ENCODE results near the gene ACSS1.
A peak's percentile ranks its signal among the peaks of the same experiment; 100 is the strongest.

Gene ACSS1

GRCh38 chr20:24993337-24994185 is 64.4 kb downstream of the ACSS1 start:
- Histone ChIP-seq H3K4me3 (ENCODE audit: severe bottlenecking) (peak overlapping the region; percentile 84), H3K9me3 (ENCODE audit: severe bottlenecking) (no peaks in the 10 kb centered on the region), H3K27ac (ENCODE audit: poor library complexity, severe bottlenecking) (peak overlapping the region; percentile 41), H3K4me1 (ENCODE audit: insufficient read depth, poor library complexity, severe bottlenecking) (peaks cover 8% of the 10 kb centered on the region), H3K36me3 (ENCODE audit: low read depth) (peaks cover 3% of the 10 kb centered on the region; the same call in 1 of the 2 replicates), H3K27me3 (ENCODE audit: insufficient read depth, poor library complexity, severe bottlenecking) (no peaks in the 10 kb centered on the region)
- no peak for DNase-seq (ENCODE audit: low spot score)
- TF ChIP-seq CTCF (IDR thresholded peaks at IDR 0.05; ENCODE audit: poor library complexity, severe bottlenecking): peak; percentile 61
- no peak for ATAC-seq (ENCODE audit: low read depth)

- Histone ChIP-seq H3K4me3 (ENCODE audit: severe bottlenecking) (peak within 1 kb of the TSS; percentile 84), H3K9me3 (ENCODE audit: severe bottlenecking) (no peaks in the 10 kb centered on the region), H3K27ac (ENCODE audit: poor library complexity, severe bottlenecking) (peak within 1 kb of the TSS; percentile 41), H3K4me1 (ENCODE audit: insufficient read depth, poor library complexity, severe bottlenecking) (peaks cover 8% of the 10 kb centered on the region), H3K27me3 (ENCODE audit: insufficient read depth, poor library complexity, severe bottlenecking) (no peaks in the 10 kb centered on the region), H3K36me3 (ENCODE audit: low read depth) (peaks cover 3% of the 10 kb centered on the region; the same call in 1 of the 2 replicates)
- ATAC-seq (ENCODE audit: low read depth) (peak; percentile 93), DNase-seq (ENCODE audit: low spot score) (peak; percentile 91)
- TF ChIP-seq CTCF (IDR thresholded peaks at IDR 0.05; ENCODE audit: poor library complexity, severe bottlenecking): no peak
Observed at GRCh38 chr20:24992487-24993205, 65.3 kb downstream of the ACSS1 start, which contains the start of gene APMAP. Gene APMAP, minus strand, starts transcription at chr20:24992751. Its CDS starts 63 bp downstream, at chr20:24992688.

- no peaks in the 10 kb centered on the region for H3K27me3 ChIP-seq (ENCODE audit: insufficient read depth, poor library complexity, severe bottlenecking)
- DNase-seq (ENCODE audit: low spot score) (no peak), ATAC-seq (ENCODE audit: low read depth) (peak; percentile 53)
- H3K27ac ChIP-seq (ENCODE audit: poor library complexity, severe bottlenecking): peak overlapping the region; percentile 41
- no peak for TF ChIP-seq CTCF (IDR thresholded peaks at IDR 0.05; ENCODE audit: poor library complexity, severe bottlenecking)
- H3K9me3 ChIP-seq (ENCODE audit: severe bottlenecking): no peaks in the 10 kb centered on the region
- H3K4me1 ChIP-seq (ENCODE audit: insufficient read depth, poor library complexity, severe bottlenecking): peaks cover 8% of the 10 kb centered on the region
- H3K4me3 ChIP-seq (ENCODE audit: severe bottlenecking): peak overlapping the region; percentile 84
- H3K36me3 ChIP-seq (ENCODE audit: low read depth): peaks cover 3% of the 10 kb centered on the region; the same call in 1 of the 2 replicates
Observed at GRCh38 chr20:24991897-24992486, 65.9 kb downstream of the ACSS1 start.

- peaks cover 3% of the 10 kb centered on the region; the same call in 1 of the 2 replicates for H3K36me3 ChIP-seq (ENCODE audit: low read depth)
- TF ChIP-seq CTCF (IDR thresholded peaks at IDR 0.05; ENCODE audit: poor library complexity, severe bottlenecking): no peak
- ATAC-seq (ENCODE audit: low read depth): no peak
- no peak overlapping the region for H3K27ac ChIP-seq (ENCODE audit: poor library complexity, severe bottlenecking)
- DNase-seq (ENCODE audit: low spot score): no peak
- no peaks in the 10 kb centered on the region for H3K9me3 ChIP-seq (ENCODE audit: severe bottlenecking)
- peaks cover 8% of the 10 kb centered on the region for H3K4me1 ChIP-seq (ENCODE audit: insufficient read depth, poor library complexity, severe bottlenecking)
- H3K27me3 ChIP-seq (ENCODE audit: insufficient read depth, poor library complexity, severe bottlenecking): no peaks in the 10 kb centered on the region
- no peak overlapping the region for H3K4me3 ChIP-seq (ENCODE audit: severe bottlenecking)
Observed at GRCh38 chr20:24990810-24991252, 67.1 kb downstream of the ACSS1 start.
